Left lung (tissue), 14 donors: ENCODE measurements around the gene ORC6. TPM values are rescaled to one million over a fixed set of nuclear protein-coding genes. Genes with fewer than 3 reads are reported as not detected.

Experiments
- ATAC-seq: fragments of 200-7000 bp; cut with Tn5 transposase; one replicate; pipeline ENCODE4 v1.9.1; 2020; ENCODE audit warnings: moderate library complexity
- DNase-seq, 4 donors: peaks; one replicate each; pipeline ENCODE4 v3.0.0-alpha.2; 2013 to 2020
- H3K27ac ChIP-seq, 2 donors: fragments of 200-600 bp; sonication (generic) in 1 of 2; one replicate each; pipeline versions ENCODE4 v1.5.0 to v1.8.0; 2020 to 2021
- H3K27me3 ChIP-seq, 2 donors: fragments of 200-600 bp; sonication (generic) in 1 of 2; one replicate each; pipeline versions ENCODE4 v1.5.0 to v1.8.0; 2020 to 2021
- H3K36me3 ChIP-seq, 2 donors: fragments of 200-600 bp; sonication (generic) in 1 of 2; one replicate each; pipeline versions ENCODE4 v1.5.0 to v1.8.0; 2020 to 2021
- H3K4me1 ChIP-seq, 2 donors: fragments of 200-600 bp; one replicate each; pipeline ENCODE4 v1.8.0; 2021
- H3K4me3 ChIP-seq, 2 donors: fragments of 200-600 bp; sonication (generic) in 1 of 2; one replicate each; pipeline versions ENCODE4 v1.5.0 to v1.8.0; 2020 to 2021; ENCODE audit warnings: mild to moderate bottlenecking in 1 of 2
- H3K9me3 ChIP-seq, 2 donors: fragments of 200-600 bp; sonication (generic) in 1 of 2; one replicate each; pipeline versions ENCODE4 v1.5.0 to v1.8.0; 2020 to 2021
- intact Hi-C, 2 donors: fragments of 100-400 bp; cut with DNase I; formaldehyde crosslinking; loops; one replicate each; pipeline versions ENCODE4 v1.11.2 to v1.14.2; 2022
- long read RNA-seq, 12 donors: library from polyadenylated mRNA in 2 of 12; unstranded in 2 of 12; transcript quantifications; one replicate each; pipeline ENCODE4 v2.0.0 and lab custom pipeline, GENCODE V29; 2019 to 2026
- polyA plus RNA-seq, 6 donors: library from polyadenylated mRNA; unstranded; fragments of 120-200 nt; gene quantifications; one replicate each; pipeline ENCODE4 v1.2.1, GENCODE V29; 2013; ENCODE audit not compliant: insufficient read length in 6 of 6
- total RNA-seq, 2 donors: library from RNA; stranded (reverse); fragmentation: NEBNext Ultra II Directional; extraction: Animal tissue kit (Norgen Biotek cat#: 25700); gene quantifications; one replicate each; pipeline ENCODE4 v1.2.1, GENCODE V29; 2021
- TF ChIP-seq, protein P1 (sequence below), 2 donors: fragments of 200-600 bp; sonication (generic) in 1 of 2; IDR thresholded peaks; one replicate each; pipeline versions ENCODE4 v1.5.0 to v1.8.0; 2021; ENCODE audit warnings: antibody characterized with exemption in 2 of 2
- donor health status: DM: no; HTN: yes; CAD: no.
- donor health status: DM: no; HTN: no; CAD: no.

Gene ORC6, protein sequence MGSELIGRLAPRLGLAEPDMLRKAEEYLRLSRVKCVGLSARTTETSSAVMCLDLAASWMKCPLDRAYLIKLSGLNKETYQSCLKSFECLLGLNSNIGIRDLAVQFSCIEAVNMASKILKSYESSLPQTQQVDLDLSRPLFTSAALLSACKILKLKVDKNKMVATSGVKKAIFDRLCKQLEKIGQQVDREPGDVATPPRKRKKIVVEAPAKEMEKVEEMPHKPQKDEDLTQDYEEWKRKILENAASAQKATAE
- total RNA-seq (1 to 10 TPM; 7.4 to 7.7 TPM), polyA plus RNA-seq (10 to 100 TPM; 22.7 to 31.6 (median 27.6) TPM)
- long read RNA-seq, donor 1, partial matches to known transcripts, result 0 of 6 reads
- long read RNA-seq, donor 1, other reads (novel, unspliced or antisense), result 0 of 6 reads
- long read RNA-seq, donor 2, transcript ORC6-201 (7 exons, 1,628 nt), result major isoform, 5 of 92 reads
- long read RNA-seq, donor 2, partial matches to known transcripts, result 82 of 92 reads
- long read RNA-seq, donor 2, other reads (novel, unspliced or antisense), result 0 of 92 reads
- long read RNA-seq, donor 3, partial matches to known transcripts, result 7 of 14 reads
- long read RNA-seq, donor 3, other reads (novel, unspliced or antisense), result 0 of 14 reads
- long read RNA-seq, donor 4, partial matches to known transcripts, result 0 of 4 reads
- long read RNA-seq, donor 4, other reads (novel, unspliced or antisense), result 0 of 4 reads
- long read RNA-seq, donor 5, partial matches to known transcripts, result 0 of 8 reads
- long read RNA-seq, donor 5, other reads (novel, unspliced or antisense), result 0 of 8 reads
- long read RNA-seq, donor 6, transcript ORC6-201 (7 exons, 1,628 nt), result major isoform, 5 of 7 reads
- long read RNA-seq, donor 6, partial matches to known transcripts, result 0 of 7 reads
- long read RNA-seq, donor 6, other reads (novel, unspliced or antisense), result 0 of 7 reads
- long read RNA-seq, donor 7, partial matches to known transcripts, result 0 of 7 reads
- long read RNA-seq, donor 7, other reads (novel, unspliced or antisense), result 0 of 7 reads
- long read RNA-seq, donor 8, result 0 reads
- long read RNA-seq, donor 9, result 0 reads
- long read RNA-seq, donor 10, partial matches to known transcripts, result 0 of 4 reads
- long read RNA-seq, donor 10, other reads (novel, unspliced or antisense), result 0 of 4 reads
- long read RNA-seq, donor 11, result 0 reads
- long read RNA-seq, donor 12, partial matches to known transcripts, result 0 of 6 reads
- long read RNA-seq, donor 12, other reads (novel, unspliced or antisense), result 0 of 6 reads

DNA sequence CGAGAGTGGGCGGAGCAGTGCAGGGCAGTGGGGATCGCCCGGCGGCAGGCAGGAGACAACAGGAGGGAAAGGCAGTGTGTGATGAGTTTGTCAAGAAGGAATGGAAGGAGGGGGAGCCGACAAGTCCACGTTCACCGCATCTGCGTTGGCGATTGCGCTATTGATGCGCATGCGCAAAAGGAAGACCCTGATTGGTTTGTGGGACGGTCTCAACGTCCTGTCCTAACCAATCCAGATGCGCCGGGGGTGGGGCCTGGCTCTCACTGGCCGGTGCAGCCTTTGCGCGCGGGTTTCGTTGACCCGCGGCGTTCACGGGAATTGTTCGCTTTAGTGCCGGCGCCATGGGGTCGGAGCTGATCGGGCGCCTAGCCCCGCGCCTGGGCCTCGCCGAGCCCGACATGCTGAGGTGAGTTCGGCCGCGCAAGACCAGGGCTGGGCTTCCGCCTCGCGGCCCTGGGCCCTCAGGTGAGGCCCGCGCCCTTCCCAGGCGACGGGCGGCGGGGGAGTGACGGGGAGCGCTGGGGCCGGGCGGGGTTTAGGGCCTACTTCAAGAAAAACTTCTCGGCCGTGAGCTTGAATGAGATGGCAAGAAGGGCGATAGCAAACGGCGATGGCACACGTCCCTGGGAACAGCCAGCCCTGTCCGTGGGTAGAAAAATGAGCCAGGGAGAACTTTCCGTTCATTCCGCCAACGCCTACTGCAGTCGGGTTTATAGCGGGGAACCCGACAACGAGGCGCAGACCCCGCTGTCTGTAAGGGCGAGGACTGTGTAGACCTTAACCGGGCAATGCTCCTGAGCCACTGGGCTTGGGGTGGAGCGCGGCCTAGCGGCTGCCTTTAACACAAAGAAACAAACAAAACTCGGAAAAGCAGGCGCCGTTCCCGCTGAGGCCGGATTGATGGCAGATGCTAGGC, at the start of gene ORC6:
TSS of gene ORC6 (plus strand) at position 295 of the 916 bp plus-strand sequence. CDS start at position 342, 47 bp downstream.
- Histone ChIP-seq H3K4me3 (peak within 1 kb of the TSS; percentile 86 to 87), H3K27ac (peak within 1 kb of the TSS; percentile 93 to 94), H3K9me3 (no peaks in the 10 kb centered on the region), H3K36me3 (no peaks in the 10 kb centered on the region), H3K27me3 (no peaks in the 10 kb centered on the region), H3K4me1 (peaks cover 16 to 52% of the 10 kb centered on the region in 2 donors)
- intact Hi-C loops, result no loop called here
- peak; percentile 88 for ATAC-seq
- peak; percentile 97 to 99 (median 98) for DNase-seq
- TF ChIP-seq, protein P1, sequence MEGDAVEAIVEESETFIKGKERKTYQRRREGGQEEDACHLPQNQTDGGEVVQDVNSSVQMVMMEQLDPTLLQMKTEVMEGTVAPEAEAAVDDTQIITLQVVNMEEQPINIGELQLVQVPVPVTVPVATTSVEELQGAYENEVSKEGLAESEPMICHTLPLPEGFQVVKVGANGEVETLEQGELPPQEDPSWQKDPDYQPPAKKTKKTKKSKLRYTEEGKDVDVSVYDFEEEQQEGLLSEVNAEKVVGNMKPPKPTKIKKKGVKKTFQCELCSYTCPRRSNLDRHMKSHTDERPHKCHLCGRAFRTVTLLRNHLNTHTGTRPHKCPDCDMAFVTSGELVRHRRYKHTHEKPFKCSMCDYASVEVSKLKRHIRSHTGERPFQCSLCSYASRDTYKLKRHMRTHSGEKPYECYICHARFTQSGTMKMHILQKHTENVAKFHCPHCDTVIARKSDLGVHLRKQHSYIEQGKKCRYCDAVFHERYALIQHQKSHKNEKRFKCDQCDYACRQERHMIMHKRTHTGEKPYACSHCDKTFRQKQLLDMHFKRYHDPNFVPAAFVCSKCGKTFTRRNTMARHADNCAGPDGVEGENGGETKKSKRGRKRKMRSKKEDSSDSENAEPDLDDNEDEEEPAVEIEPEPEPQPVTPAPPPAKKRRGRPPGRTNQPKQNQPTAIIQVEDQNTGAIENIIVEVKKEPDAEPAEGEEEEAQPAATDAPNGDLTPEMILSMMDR (IDR thresholded peaks at IDR 0.05), result peak in 1 of 2 donors; percentile 21

DNA sequence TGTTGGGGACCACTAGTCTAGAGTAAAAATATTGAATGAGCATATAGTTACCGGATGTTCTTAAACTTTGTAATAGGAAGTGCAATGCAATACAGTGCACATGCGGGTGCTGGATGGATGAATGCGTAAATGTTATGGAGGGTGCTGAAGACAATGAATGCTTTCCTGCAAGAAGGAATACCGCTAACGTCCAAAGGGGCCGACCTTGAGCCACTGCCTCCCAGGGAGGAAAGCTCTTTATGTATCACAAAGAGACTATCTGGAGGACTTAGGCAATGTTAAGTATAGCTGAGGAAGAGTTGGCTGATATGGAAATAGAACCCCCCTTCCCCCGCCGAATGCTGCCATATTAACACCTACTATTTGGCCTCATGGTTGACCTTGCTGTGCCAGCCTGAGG, 40.8 kb upstream of the ORC6 start:
- Histone ChIP-seq H3K4me3 (no peak overlapping the region), H3K27me3 (no peaks in the 10 kb centered on the region), H3K36me3 (peaks cover 0 to 9% of the 10 kb centered on the region in 2 donors), H3K9me3 (peaks cover 0 to 6% of the 10 kb centered on the region in 2 donors), H3K27ac (no peak overlapping the region), H3K4me1 (no peaks in the 10 kb centered on the region)
- intact Hi-C loops, result no loop called here
- no peak for DNase-seq
- no peak for ATAC-seq
- TF ChIP-seq, protein P1 (IDR thresholded peaks at IDR 0.05), result no peak

DNA sequence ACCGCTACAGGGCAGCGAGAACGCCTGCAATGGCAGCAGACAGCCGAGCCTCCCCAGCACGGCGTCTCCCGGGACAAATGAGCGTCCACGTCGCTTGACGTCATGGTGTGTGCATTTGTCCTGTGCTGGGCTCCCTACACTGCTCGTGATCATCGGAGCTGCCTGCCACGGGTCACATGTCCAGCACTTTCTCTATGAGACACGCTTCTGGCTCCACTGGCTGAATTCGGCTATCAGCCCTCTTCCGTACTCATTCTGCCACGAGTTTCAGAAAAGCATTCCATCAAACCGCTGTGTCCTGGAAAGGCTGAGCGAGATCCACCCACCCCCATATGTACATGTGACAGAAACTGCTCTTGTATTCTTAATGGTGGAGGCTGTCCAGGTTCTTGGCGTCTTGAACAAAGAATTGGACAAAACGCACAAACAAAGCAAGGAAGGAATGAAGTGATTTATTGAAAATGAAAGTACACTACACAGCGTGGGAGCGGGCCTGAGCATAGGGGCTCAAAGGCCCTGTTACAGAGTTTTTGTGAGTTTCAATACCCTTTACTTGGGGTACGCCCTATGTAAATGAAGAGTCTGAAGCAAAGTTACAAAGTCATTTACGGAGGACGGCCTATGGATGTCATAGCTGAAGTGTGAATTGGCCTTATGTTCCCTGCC, 39.7 kb upstream of the ORC6 start:
- no peak overlapping the region for H3K4me3 ChIP-seq
- intact Hi-C loops, result no loop called here
- H3K9me3 ChIP-seq, result peaks cover 0 to under 1% of the 10 kb centered on the region in 2 donors
- peak in 1 of 4 donors; percentile 61 for DNase-seq
- peak; percentile 79 for ATAC-seq
- peaks cover 0 to 9% of the 10 kb centered on the region in 2 donors for H3K36me3 ChIP-seq
- TF ChIP-seq, protein P1 (IDR thresholded peaks at IDR 0.05), result no peak
- no peaks in the 10 kb centered on the region for H3K4me1 ChIP-seq
- no peaks in the 10 kb centered on the region for H3K27me3 ChIP-seq
- H3K27ac ChIP-seq, result peak overlapping the region in 1 of 2 donors; percentile 69

DNA sequence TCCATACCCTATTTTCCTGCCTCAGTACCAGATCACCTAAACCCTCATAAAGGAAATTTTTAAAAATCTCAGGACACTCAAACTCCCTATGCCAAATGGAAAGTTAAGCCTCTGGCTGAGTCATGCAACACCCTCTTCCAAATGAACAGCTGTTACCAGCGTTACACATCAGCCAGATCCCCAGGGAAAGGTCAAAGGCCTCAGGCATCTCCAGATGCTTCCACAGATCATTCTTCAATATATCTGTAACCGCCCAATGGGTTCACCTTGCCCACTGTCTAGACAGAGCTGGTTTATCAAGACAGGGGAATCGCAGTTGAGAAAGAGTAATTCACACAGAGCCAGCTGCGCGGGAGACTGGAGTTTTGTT, 39.2 kb upstream of the ORC6 start:
- Histone ChIP-seq H3K36me3 (peaks cover 0 to 9% of the 10 kb centered on the region in 2 donors), H3K27ac (peak overlapping the region in 1 of 2 donors; percentile 69), H3K27me3 (no peaks in the 10 kb centered on the region), H3K4me1 (no peaks in the 10 kb centered on the region), H3K4me3 (no peak overlapping the region), H3K9me3 (no peaks in the 10 kb centered on the region)
- DNase-seq (no peak), ATAC-seq (peak; percentile 74)
- TF ChIP-seq, protein P1 (IDR thresholded peaks at IDR 0.05), result no peak
- intact Hi-C loops, result no loop called here
